GM19099 (cell line): ENCODE measurements around the gene CUX1.

Source experiments
- POLR2A ChIP-seq: IDR thresholded peaks from 3 replicates; pipeline ENCODE4 v1.6.1; 2011; ENCODE audit warnings: low read depth; ENCODE audit not compliant: insufficient read length; ENCODE audit errors: extremely low read depth

CUX1 gene

DNA sequence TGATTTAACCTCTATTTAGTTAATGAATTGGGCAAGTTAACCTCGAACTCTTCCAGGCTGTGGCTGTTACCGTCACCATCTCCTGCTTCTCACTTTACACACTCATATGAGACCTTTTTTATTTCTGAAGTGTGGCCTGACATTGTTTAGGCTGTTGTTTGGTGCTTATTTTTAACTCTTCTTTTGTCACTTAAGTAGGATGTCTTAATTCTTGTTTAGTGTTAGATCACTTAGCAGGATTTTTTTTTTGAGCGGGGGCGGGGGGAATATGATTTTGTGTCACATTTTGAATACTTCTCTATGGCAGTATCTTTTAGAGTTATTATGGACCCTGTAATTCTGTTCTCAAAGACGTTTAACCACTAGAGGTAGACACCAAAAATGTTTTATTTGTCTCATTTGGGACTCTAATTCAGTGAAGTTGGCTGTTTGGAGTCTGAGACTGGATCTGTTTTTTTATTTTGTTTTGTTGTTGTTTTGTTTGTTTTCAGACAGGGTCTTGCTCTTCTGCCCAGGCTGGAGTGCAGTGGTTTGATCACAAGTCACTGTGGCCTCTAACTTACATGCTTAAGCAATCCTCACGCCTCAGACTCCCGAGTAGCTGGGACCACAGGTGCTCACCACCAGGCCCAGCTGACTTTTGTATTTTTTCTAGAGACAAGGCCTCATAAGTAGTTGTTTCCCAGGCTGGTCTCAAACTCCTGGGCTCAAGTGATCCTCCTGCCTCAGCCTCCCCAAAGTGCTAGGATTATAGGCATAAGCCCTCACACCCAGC lies 73.5 kb downstream of the CUX1 start:
- no peak for TF ChIP-seq POLR2A

DNA sequence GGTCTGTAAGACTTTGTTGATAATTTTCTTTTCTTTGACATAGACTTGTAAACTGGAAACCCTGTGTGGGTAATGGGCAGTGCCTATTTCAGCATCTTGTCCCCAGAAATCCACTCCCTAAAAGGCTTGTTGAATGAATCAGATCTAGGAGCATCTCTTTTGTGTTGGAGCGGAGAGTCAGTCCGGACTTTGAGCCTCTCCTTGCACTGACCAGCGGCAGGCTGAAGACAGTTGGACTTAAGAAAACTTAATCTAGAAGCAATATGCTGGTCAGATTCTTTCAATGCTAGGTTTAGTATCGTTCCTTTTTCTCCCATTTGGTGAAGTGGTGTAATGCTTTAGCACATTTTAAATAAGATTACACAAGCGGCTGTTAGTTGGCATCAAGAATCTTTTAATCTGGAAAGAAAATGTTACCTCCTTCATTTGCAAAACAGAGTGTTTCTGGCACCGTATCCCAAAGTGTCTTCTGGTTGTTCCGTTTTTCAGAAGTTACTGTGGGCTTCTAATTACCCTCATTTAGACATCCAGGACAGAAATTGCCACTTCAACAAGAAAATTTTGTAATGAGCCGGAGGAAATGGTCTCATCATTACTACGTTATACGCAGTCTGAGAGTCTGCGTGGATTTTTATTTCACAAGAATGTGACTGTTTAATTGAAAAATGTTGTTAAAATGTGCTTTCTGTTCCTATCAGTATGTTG lies 74.7 kb downstream of the CUX1 start:
- TF ChIP-seq POLR2A = no peak

DNA sequence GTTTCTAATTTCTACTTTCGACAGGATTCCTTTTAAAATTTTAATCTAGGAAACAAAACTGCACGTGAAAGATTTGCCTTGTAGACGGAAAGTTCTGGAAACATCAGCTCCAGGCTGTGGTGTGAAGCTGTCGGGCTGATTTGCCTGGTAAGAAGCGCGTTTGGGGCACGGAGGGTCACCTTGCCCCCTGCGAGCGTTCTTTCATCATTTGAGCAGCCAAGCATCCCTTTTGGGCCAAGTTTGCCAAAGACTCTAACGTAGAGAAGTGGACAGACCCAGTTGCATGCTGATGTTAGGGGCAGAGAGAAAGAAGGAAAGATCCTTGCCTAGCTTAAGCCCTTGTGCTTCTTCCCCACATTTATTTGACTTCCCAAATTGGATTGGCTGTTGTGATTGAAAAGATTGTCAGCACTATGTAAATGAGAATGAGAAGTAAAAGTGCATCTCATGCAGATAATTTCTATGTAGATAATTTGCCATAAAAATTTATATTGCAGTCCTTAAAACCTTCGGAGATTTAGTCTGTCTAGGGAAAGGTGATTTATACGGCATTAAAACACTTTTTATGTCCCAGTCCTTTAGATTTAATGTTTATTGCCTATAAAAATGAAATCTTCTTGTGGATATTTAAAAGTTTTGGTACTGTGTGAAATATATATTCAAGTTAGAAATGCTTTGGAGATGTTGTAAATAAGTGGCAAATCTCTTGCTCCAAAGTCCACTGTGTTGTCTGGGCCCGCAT lies 76.1 kb downstream of the CUX1 start:
- TF ChIP-seq POLR2A = no peak

DNA sequence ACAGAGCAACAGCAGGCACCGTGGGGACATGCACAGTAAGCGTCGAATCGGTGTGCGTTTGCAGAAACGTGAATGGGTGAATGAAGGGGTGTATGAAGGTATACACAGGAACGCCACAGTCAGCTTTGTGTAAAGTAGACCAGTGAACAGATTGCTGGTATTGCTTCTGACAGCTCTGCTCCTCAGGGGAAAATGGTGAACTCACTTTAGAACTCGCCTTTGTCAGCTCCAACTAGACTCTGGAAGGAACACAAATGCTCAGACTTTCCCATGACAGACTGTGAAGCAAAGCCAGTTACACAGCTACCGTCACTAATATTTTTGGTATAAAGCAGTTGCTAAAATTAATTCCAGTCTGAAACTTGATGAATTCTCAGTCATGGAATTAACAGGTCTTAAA lies 78.9 kb downstream of the CUX1 start:
- no peak for TF ChIP-seq POLR2A

DNA sequence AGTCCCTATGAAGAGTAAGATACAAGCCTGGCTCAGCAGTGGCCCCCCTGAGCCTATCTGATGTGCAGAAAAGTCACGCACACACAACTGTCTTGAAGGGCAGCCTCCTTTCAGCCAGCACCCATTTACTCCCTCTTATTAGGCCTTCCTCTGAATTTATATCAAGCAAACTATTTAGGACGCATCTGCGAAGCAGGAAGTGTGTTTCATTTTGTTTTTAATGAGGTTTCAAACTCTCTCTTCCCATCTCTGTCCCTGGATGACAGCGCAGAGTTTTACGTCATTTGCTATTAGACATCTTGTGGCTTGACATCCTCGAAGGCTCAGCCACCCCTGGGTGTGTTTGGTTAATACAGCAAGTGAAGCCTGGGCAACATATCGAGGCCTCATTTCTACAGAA lies 79.5 kb downstream of the CUX1 start:
- TF ChIP-seq POLR2A = no peak

DNA sequence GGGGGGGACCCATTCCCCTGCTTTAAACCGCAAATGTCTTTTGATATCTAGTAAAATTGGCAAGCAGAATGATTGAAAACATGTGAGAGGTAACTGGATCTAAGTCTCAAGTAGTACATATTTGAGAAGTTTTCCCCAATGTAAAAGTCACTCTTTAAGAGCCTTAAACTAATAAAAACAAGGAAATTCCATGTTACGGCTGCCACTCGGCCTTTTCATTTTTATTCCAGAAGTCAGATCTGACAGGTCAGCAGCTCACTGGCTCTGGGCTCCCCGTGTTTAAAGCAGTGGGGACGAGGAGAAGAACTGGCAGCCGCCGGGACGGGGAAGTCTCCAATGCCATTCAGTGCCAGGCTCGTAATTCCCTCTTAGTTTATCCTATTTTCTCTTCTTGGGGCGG lies 80.7 kb downstream of the CUX1 start:
- no peak for TF ChIP-seq POLR2A

DNA sequence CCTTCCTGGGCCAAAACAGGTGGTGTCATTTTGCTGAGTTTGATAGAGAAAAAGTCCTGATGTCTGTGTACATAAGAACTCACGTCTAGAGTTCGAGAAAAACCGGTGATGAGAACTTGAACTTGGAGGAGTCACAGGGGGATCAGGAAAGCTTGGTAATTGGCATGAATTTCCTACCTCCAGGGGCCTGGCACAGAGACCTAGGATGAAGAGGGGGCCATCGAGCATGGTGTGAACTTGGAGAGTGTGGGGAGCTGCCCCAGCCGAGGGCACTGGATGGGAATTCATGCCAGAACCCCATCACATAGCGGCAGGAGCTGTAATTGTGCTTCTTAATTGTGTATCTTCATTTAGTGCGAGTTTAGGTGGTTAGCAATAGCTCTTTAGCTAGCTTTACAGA lies 82.2 kb downstream of the CUX1 start:
- no peak for TF ChIP-seq POLR2A

DNA sequence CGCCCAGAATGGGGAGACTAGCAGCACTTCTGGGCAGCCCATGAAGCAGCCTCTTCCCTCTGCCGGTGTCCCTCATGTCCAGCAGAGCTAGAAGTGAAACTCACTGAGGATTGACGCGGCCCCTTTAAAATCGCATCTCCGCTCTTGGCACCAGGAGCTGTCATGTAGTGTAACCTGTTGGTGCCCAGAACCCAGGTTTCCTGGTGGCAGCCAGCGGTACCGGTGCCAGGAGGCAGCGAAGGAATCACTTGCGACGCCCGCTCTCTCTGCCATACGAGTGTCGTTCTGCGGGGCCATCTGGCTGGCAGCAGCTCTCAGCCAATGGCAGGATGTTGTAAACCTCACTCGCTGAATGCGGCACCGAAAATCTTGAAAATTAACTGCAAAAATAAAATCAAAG lies 82.7 kb downstream of the CUX1 start:
- no peak for TF ChIP-seq POLR2A

DNA sequence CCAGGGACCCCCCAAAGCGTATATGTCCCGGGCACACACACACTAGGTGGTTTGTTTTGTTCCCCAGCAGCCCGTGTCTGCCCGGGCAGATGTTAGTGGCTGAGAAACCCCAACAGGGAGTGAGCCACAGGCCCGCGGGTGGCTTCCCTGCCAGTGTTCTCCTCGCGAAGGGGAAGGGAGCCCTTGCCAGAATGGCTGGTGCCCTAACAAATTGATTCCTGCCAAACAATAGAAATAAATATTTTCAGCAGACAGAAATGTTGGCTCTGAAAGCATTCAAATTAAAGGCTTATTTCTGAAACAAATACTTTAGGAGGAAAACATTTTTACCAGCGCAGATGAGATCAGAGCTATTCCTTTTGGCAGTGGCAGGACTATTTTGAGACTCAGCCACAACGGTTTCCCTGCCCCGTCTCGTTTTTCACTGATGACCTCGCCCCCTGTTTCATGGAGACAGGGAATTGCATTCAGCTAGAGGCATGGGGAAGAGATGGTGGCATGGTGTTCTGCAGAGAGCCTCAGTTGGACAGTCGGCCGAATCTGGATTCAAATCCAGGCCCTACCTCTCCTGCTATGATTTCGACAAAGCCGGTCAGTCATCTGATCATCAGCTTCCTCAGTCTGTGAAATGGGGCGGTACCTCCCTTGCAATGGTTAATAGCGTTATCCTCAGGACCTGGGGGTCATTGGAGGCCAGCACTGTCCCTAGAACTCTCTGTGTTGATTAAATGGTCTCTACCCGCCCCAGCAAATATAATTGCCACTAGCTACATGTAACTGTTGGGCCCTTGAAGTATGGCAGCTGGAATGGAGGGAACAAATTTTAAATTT lies 84.5 kb downstream of the CUX1 start:
- no peak for TF ChIP-seq POLR2A

DNA sequence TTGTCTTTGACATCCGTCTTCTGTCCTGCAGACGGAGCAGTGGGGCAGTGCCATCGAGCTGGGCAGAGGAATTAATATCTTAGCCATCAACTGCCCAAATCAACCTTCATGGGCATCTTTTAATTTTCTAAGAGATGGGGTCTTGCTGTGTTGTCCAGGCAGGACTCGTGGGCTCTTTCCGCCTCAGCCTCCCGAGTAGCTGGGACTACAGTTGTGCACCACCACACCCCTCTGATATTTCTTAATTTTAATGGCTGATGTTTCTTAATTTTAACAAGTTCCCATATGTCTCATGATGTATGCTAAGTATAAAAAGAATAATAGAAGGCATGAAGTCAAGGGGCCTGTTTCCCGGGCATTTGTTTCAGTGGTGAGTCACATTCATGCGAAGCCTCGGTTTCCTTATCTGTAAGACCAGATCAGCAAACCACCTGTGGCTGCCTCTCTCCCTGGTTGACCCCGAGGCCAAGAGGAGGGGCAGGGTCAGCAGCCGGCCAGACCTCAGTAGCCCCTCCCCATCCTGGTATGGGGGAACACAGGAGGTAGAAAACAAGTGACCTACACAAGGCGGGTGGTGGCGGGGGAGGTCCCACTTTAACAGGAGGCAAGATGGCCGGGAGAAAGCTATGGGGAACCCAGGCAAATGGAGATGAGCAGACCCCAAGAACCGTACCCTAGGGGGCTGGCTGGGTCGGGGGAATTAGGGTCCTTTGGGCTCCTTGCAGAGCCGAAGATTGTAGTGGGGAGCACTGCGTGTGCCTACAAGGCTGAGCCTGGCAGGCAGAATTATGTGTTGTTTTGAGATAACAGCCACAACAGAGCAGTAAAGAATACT lies 85.5 kb downstream of the CUX1 start:
- no peak for TF ChIP-seq POLR2A

DNA sequence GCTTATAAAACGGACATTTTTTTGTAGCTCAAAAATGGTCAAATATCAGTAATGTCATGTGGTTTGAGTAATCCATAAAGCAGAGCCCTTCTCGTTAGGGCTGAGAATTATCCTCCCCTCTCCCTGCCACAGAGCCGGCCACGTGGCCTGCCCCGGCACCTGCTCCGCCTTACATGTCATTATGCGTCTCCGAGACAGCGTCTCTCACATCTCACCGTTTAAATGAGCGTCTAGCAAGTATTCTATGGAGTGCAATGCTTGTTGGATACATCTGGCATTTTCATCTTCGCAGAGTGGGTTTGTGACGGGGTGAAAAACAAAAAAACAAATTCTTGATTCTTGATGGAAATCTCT lies 86.1 kb downstream of the CUX1 start:
- no peak for TF ChIP-seq POLR2A

DNA sequence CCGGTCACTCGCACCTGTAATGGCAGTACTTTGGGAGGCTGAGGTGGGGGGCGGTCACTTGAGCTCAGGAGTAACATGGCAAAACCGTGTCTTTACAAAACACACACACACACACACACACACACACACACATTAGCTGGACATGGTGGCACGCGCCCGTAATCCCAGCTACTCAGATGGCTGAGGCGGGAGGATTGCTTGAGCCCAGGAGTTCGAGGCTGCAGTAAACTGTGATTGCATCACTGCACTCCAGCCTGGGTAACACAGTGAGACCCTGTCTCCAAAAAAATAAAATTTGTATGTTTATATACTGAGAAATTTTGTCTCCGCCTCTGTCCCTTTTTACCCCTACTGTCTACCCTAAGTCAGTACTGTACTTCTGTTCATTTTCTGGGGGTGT lies 86.6 kb downstream of the CUX1 start:
- no peak for TF ChIP-seq POLR2A

DNA sequence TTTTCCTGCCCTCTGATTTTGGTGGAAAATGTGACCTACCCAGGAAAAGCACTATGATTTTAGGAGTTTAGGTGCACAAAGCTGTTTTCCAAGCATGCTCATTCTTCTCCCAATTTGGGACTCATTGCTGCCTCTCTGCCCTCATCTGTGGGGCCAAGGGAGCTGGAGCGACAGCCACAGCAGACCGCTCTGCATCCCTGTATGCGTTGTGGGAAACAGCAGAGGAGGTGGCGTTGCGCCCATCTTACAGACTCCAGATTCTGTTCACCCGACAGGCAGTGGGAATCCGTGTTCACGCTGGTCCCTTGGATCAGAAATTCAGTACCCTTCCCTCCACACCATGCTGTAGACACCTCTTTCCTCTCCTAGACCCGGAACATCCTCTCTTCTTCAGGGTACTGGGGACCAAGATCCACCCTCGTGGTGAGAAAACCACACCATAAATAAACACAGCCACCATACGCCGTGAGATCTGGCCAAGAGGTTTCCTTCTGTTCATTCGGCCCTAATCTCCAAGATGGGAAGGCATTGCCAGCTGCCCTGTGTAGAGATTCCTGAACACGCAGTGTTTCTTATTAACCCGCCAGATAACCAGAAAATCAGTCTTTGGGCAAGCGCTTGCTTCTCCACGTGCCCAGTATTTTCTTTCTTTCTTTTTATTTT lies 87.9 kb downstream of the CUX1 start:
- no peak for TF ChIP-seq POLR2A
